NOMO-1 (cell line): ENCODE results near the gene MGAT3.

Source experiments
- DNase-seq, 2 experiments: peaks; one replicate each; lab custom pipeline; 2025; ENCODE audit not compliant: unreplicated experiment in 2 of 2; lab: John Stamatoyannopoulos, UW

The MGAT3 gene

DNA sequence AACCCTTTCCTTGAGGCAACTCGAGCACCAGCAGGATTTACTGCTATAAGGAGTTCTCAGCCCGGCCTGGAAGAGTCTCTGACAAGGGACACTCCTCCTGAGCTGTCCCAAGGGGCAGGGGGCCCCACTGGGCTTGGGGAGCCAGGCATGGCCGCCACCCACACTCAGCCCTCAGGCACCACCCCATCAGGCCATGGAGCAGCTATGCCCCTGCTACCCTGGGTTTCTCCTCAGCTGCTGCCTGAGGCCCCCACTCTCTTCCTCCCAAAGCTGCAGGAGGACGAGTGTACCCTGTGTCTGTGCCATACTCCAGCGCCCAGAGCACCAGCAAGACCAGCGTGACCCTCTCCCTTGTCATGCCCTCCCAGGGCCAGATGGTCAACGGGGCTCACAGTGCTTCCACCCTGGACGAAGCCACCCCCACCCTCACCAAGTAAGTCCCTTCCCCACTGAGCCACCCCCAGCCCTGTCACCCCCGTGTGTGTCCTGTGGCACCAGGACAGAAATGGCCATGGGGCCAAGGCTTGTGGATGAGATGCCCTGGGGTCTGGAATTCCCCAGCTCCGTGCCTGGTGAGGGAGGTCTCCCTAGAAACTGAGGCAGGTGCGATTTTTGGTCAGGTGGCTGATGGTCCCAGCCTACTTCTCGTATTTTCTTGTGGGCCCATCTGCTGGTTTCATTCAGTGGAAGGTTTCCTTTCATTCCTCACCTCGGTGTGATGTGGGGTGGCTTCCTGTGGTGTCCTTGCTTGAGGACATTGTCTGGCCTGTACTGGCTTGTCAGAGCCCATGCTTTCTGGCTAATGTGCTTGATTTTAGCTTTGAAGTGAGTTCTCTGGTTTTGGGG is 28.8 kb upstream of the MGAT3 start:
- no peak for DNase-seq

GRCh38 chr22:39428597-39429071 is 28.2 kb upstream of the MGAT3 start:
- DNase-seq: no peak

DNA sequence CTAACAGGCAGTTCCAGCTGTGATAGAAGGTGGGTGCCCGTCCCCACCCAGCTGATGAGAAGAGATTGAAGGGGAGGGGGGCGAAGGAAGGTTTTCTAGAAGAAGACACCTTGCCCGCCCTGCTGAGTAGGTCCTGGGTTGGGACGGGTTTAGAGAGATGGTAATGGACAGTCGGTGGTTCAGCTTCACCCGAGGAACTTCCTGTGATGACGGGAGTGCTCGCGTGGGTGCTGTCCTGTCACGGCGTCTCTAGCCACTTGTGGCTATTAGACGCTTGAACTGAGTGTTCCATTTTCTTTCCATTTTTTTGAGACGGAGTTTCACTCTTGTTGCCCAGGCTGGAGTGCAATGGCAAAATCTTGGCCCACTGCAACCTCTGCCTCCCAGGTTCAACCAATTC is 27.6 kb upstream of the MGAT3 start:
- no peak for DNase-seq

GRCh38 chr22:39429916-39430575 is 26.8 kb upstream of the MGAT3 start:
- DNase-seq: no peak

- DNase-seq: no peak
Observed at GRCh38 chr22:39430576-39431150, 26.1 kb upstream of the MGAT3 start.

- no peak for DNase-seq
Observed at GRCh38 chr22:39431216-39431801, 25.5 kb upstream of the MGAT3 start.

- DNase-seq: no peak
Observed at GRCh38 chr22:39431821-39432251, 25.0 kb upstream of the MGAT3 start.

- DNase-seq: no peak
Observed at GRCh38 chr22:39432361-39432811, 24.4 kb upstream of the MGAT3 start.

- no peak for DNase-seq
Observed at GRCh38 chr22:39433476-39434242, 23.2 kb upstream of the MGAT3 start.

DNA sequence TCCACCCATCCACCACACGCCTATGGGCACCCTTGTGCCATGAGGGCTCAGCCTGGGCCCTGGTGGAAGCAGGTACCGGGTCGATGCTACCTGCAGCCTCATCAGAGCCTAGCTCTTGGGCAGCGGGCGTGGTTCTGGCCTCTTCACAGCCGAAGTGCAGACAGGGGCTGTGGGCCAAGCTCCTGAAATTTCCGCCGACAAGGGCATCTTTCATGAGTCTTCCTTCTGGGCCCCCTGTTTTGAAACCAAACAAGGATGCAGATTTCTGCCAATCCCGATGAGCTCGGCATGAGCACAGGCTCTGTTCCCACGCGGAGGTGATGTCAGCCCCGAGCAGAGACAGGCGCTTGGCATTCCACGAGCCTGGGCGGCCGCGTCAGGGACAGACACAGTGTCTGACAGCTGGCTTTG is 22.6 kb upstream of the MGAT3 start:
- DNase-seq: no peak

DNA sequence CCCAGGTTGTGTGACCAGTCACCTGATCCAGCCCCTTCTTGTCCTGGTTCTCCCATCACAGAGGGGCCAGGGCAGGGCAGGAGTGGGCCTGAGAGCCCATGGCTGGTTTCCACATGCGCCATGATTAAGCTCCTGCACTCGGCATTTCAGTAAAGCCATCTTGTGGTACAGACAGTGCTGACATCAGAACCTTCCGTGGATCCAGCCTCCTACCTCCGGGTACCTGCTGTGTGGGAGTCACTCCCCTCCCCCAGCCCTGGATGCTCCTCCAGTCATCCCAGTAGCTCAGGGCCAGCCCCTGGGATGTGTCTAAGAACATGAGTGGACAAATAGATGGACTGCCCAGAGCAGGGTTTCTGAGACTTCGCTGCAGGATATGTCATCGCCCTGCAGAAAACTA is 22.1 kb upstream of the MGAT3 start:
- no peak for DNase-seq

DNA sequence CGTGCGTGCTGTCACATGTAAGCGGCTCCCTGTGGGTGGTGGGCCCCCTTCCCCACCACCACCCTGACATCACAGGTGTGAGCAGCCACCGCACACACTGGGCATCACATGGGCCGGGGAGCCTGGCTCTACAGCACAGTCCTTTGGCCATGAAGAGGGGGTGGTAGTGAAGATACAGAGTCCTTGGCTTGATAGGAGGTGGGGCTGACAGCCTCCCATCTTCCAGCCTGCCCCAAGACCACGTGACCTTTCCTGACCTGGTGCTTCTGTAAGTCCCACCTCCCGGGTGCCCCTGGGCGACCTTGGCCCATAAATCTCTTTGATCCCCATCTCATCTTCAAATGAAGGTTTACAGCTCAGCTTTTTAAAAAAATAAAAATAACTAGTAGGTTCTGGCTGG is 21.2 kb upstream of the MGAT3 start:
- DNase-seq: no peak

DNA sequence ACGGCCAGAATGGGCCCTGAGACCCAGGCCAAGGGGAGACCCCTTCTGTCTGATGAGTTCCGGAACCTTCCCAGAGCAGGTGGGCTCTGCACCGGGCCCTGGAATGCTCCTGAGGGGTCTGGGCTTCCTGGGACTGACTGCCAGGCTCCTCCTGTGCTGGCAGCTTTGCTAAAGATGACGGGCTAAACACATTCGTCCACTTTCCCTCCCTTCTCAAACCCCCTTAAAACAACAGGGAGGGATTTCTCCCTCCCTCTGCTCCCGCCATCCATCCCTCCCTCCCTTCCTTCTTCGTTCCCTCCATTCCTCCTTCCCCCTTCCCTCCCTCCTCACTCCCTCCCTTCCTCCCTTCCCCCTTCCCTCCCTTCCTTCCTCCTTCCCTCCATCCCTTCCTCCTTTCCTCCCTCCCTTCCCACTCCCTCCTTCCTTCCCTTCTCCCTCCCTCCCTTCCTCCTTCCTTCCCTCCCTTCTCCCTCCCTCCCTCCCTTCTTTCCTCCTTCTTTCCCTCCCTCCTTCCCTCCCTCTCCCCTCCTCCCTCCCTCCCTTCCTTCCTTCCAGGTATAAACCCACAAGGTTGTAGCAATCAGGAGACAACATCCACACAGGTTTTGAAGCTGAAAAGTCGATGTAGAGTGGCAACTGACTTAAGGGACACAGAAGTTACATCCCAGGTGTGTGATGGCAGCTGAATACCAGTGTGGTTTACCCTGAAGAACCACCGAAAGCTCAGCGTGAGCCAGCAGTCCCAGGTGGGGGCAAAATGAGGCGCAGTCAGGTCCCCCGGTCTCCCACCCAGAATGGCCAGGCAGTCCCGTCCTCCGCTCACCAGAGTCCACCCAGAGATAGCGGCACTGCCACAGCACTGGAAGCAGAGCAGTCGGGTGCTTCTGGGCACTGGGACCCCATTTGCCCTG is 18.8 kb upstream of the MGAT3 start:
- DNase-seq: no peak

- DNase-seq: peak in 1 of 2 experiments; percentile 44
Observed at GRCh38 chr22:39439170-39439569, 17.6 kb upstream of the MGAT3 start.

GRCh38 chr22:39443398-39443797 is 13.4 kb upstream of the MGAT3 start:
- DNase-seq: no peak

DNA sequence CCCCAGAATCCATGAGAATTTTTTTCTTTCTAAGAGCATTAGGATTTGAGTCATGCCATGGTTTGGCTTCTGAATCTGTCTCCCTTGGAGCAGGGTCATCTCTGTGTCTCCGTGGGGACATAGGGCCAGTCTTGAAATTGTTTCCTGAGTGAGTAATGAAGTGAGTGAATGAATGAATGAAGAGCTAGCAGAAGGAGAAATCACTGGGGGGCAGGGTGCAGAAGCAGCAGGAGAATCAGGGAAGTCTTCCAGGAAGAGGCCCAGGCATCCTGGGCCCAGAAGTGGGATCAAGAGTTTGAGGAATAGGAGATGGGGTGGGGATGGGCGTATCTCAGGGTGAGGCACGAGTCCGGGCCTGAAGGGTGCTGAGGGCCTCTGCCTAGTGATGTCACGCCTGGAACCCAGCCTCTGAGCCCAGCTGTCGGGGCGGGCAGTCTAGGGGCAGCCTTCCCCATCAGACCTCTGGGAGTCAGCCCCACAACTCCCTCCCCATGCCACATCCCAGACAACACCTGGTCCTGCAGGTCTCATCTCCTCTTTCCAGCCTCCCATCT is 12.5 kb upstream of the MGAT3 start:
- DNase-seq: no peak

- DNase-seq: no peak
Observed at GRCh38 chr22:39444937-39445465, 11.8 kb upstream of the MGAT3 start.

- DNase-seq: no peak
Observed at GRCh38 chr22:39445678-39446077, 11.1 kb upstream of the MGAT3 start.

GRCh38 chr22:39446239-39446721 is 10.5 kb upstream of the MGAT3 start:
- DNase-seq: no peak
